ENCODE measurements around the gene PRR23B.
"Not testable (repeated sequence)": the region's sequence is repeated elsewhere in the genome, so short reads cannot be mapped to it uniquely, and the experiment has no call there.

Gene PRR23B
- total RNA-seq, result 0 to 0.66 (median 0) reads per million in 17 experiments

GRCh38 chr3:139020868-139021234, at the start of gene PRR23B:
PRR23B (minus strand) TSS chr3:139020926; CDS start chr3:139020661, 265 bp downstream.
- peak in 1 of 4 experiments; percentile 2 for DNase-seq

- DNase-seq, result no peak
Measured at GRCh38 chr3:139062918-139063317, 42.2 kb upstream of the PRR23B start.

GRCh38 chr3:139052802-139053600, 32.3 kb upstream of the PRR23B start:
- no peak for DNase-seq

- DNase-seq, result no peak
Measured at GRCh38 chr3:139044366-139045210, 23.9 kb upstream of the PRR23B start, which contains the start of gene PRR23C. PRR23C (minus strand) TSS chr3:139044892; CDS start chr3:139044620, 272 bp downstream.

DNA sequence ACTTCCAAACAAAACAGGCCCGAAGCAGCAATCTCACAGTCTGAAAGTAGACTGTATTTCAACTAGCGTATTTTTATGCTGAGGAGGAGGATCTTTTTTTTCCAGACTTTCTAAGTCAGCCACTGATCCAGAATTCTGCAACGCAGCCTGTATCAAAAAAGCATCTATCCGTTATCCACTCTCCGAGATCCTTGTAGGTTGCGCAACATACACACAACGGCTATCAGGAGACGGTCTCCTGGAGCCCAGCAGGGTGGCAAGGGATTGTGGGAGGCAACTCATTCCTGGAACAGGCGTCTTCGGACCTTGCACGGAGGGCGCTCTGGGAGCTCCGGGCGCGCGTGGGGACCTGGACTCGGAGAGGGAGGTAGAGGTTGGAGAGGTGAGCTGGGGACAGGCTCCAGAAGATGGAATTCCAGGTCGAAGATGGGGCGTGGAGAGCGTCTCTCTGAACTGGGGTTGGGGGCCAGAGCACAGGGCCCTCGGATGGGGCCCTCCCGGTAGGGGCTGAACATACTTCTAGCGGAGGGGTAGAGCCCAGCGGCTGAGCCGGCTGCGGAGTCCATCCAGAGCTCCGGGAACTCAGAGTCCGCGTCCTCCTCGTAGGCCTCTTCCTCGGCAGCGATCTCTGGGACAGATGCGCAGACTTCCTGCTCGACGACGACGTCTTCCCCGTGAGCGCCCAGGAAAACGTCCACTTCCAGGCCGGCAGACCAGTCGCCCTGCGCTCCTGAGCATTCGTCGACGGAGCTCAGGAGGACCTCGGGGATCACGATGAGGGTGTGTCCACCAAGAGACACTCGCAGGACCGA, 23.0 kb upstream of the PRR23B start:
- DNase-seq, result no peak

GRCh38 chr3:139037478-139037877, 16.8 kb upstream of the PRR23B start:
- DNase-seq, result no peak

- DNase-seq, result no peak
Measured at GRCh38 chr3:139032326-139033002, 11.7 kb upstream of the PRR23B start.

GRCh38 chr3:139030576-139030975, 9.8 kb upstream of the PRR23B start:
- DNase-seq, result not testable (repeated sequence)

- no peak for DNase-seq
Measured at GRCh38 chr3:139024968-139025367, 4.2 kb upstream of the PRR23B start.

GRCh38 chr3:139020036-139020867, 474 bp downstream of the PRR23B start:
- DNase-seq, result no peak

- DNase-seq, result no peak
Measured at GRCh38 chr3:139016430-139017048, 4.2 kb downstream of the PRR23B start.

DNA sequence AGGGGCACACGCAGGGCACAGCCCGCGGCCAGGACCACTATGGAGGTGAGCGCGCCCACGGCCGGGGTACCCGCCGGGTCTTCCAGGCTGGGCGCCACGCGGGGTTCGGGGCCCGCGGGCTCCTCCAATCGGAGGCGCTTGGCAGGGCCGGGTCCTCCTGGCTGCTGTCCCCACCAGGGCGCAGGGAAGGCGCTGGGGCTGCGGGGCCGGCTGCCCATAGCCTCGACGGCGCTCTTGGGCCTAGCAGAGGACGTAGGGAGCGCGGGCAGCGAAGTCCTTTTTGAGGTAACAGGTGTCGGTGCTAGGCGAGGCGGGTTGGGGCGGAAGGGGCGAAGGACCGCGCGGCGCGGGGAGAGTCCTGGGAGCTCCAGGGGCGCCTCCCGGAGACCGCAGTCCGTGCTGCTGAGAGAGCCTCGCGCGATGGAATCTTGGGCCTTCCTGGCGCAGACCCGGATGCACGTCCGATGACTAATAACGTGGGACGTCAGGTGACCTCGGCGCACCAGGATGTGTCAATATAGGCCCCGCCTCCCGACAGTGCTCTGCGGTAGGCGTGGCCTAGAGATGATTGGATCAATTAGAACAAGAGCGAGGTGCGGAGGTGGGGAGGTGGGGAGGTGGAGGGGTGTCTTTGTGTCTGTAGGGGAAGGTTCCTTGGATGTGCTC, 14.5 kb downstream of the PRR23B start, which contains the start of gene PRR23A:
Gene PRR23A, minus strand, starts transcription at position 218 of the 666 bp plus-strand sequence. Its CDS starts 0 bp downstream, at position 218.
- no peak for DNase-seq

- no peak for DNase-seq
Measured at GRCh38 chr3:139005356-139005993, 15.3 kb downstream of the PRR23B start.

DNA sequence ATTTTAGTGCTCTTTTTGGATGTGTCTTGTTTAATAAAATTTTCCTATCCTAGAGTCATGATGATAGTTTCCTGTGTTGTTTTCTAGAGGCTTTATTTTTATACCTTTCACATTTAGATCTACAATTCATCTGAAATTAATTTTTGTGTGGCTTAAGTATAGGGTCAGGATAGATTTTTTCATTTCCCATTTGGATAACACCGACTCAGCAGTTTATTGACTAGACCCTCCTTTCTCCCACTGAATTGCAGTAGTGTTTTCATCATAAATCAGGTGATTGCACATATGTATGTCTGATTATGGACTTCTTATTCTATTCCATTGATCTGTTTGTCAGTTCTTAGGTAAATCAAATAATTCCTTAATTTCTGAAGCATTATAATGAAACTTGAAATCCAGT, 25.0 kb downstream of the PRR23B start:
- no peak for DNase-seq

DNA sequence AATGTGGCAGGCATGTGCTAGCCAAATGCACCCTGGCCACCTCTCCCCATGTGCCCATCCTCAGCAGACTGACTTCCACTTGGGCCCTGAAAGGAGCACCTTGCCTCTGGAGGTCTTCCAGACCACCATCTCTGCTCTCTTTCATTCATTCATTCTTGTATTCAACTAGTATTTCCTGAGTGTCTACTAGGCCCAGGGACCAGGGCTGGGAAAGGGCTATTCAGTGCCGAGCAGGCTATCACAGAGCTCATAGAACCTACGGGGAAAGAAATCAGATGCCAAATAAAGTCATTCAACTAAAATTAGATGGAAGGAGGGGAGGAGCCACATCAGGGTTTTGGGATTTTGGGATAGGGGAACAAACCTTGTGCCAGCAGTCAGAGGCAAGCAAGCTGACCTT, 33.5 kb downstream of the PRR23B start:
- no peak for DNase-seq

DNA sequence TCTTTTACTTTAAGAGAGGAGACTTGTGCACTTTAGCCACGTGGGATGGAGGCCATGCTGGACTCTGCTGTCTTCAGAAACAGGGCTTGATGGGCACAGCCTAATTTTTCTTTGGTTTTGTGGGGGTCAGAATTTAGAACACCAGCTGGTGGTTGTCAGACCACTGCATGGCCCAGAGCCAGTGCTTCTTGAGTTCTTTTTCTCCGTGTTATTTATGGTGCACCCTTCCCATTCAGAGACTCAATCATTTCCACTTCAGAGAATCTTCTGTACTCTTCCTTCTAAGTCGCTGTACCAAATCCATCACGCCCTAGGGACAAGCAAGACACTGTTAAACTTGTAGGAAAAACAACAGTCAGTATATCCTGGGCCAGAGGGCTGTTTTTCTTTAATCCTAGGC, 34.8 kb downstream of the PRR23B start:
- no peak for DNase-seq

GRCh38 chr3:138984816-138985215, 35.9 kb downstream of the PRR23B start:
- no peak for DNase-seq

DNA sequence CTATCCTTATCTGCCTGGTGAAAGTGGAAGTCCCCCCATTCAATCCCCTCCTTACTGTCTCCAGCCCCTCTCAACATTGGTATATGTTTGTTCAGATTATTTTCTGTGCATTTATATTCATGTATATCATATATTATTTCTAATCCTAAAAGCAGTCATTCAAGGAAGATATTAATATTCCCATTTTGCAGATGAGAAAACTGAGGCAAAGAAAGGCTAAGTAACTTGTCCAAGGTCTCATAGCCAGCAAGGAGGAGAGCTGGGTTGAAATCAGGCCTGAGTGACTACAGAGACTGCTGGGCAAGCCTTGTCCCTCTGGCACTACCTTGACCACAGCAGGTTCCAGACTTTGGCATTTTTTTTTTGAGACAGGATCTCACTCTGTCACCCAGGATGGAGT, 44.7 kb downstream of the PRR23B start:
- DNase-seq, result no peak

DNA sequence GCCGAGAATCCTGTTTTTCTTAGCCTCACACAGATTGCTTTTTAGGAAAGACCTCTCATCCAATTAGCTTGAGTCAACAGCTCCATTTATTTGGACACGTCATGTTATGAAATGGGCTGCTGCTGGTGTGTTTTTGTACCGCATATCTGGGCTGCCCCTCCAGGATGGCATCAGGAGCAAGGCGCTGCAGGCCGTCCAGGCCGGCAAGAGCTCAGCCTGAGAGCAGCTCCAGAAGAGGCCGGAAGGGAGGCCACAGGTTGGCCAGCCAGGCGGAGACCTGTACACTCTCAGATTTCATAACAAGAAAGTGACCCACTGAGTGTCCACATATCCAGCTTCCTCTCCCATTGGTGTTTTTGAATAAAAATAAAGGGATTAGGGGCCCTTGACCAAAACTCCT, 45.4 kb downstream of the PRR23B start:
- DNase-seq, result no peak
